OCI-LY1 (cell line): Measurements from ENCODE around the gene CCDC192.

Experiments
- H2AFZ ChIP-seq: fragments of 200-600 bp; sonication (generic), shearing (Covaris generic); 2 replicates; pipeline ENCODE4 v1.6.0; 2014; ENCODE audit warnings: antibody characterized with exemption, mild to moderate bottlenecking, low read length
- H3F3A ChIP-seq: fragments of 200-600 bp; sonication (generic), shearing (Covaris generic); 2 replicates; pipeline ENCODE4 v1.6.0; 2014; ENCODE audit warnings: mild to moderate bottlenecking, antibody characterized with exemption, low read length, moderate library complexity; ENCODE audit not compliant: insufficient read depth
- H3K27ac ChIP-seq: fragments of 200-600 bp; sonication (generic); 2 replicates; pipeline ENCODE4 v1.5.1; 2014; ENCODE audit warnings: low read length, mixed run types, mild to moderate bottlenecking, low read depth; ENCODE audit not compliant: poor library complexity, severe bottlenecking
- H3K27me3 ChIP-seq: fragments of 200-600 bp; sonication (generic); 2 replicates; pipeline ENCODE4 v1.6.0; 2014; ENCODE audit warnings: antibody characterized with exemption, mild to moderate bottlenecking, low read length, moderate library complexity; ENCODE audit not compliant: insufficient read depth
- H3K36me3 ChIP-seq: fragments of 200-600 bp; sonication (generic); 2 replicates; pipeline ENCODE4 v1.6.1; 2014; ENCODE audit warnings: mild to moderate bottlenecking, antibody characterized with exemption, low read length, moderate library complexity, mixed read lengths; ENCODE audit not compliant: insufficient read depth
- H3K4me1 ChIP-seq: fragments of 200-600 bp; sonication (generic); 2 replicates; pipeline ENCODE4 v1.5.1; 2014; ENCODE audit warnings: mild to moderate bottlenecking, low read length, moderate library complexity; ENCODE audit not compliant: insufficient read depth, severe bottlenecking
- H3K4me2 ChIP-seq: fragments of 200-600 bp; sonication (generic), shearing (Covaris generic); 2 replicates; pipeline ENCODE4 v1.6.1; 2014; ENCODE audit warnings: low read length
- H3K4me3 ChIP-seq: fragments of 200-600 bp; sonication (generic); 2 replicates; pipeline ENCODE4 v1.5.1; 2014; ENCODE audit warnings: low read length, low read depth, mild to moderate bottlenecking, mixed read lengths; ENCODE audit not compliant: poor library complexity, severe bottlenecking
- H3K79me2 ChIP-seq: fragments of 200-600 bp; shearing (Covaris generic); 2 replicates; pipeline ENCODE4 v1.6.1; 2016; ENCODE audit warnings: mixed run types, low read length, mixed read lengths; ENCODE audit not compliant: insufficient read depth
- H3K9ac ChIP-seq: fragments of 200-600 bp; sonication (generic), shearing (Covaris generic); 2 replicates; pipeline ENCODE4 v1.6.1; 2014; ENCODE audit warnings: mild to moderate bottlenecking, low read length, mixed read lengths
- H3K9me2 ChIP-seq: fragments of 200-600 bp; sonication (generic), shearing (Covaris generic); 2 replicates; pipeline ENCODE4 v1.6.1; 2014; ENCODE audit warnings: low read depth, mild to moderate bottlenecking, low read length, mixed read lengths
- H3K9me3 ChIP-seq: fragments of 200-600 bp; shearing (Covaris generic); 2 replicates; pipeline ENCODE4 v1.6.1; 2014; ENCODE audit warnings: low read length, mixed read lengths
- H4K20me1 ChIP-seq: fragments of 200-600 bp; sonication (generic), shearing (Covaris generic); 2 replicates; pipeline ENCODE4 v1.6.0; 2016; ENCODE audit warnings: mild to moderate bottlenecking, low read length; ENCODE audit not compliant: insufficient read depth
- CTCF ChIP-seq: fragments of 200-600 bp; sonication (generic), shearing (Covaris generic); IDR thresholded peaks from 2 replicates; pipeline ENCODE4 v1.5.1; 2017; ENCODE audit warnings: mild to moderate bottlenecking, antibody characterized with exemption, low read length, moderate library complexity, mixed read lengths
- EZH2 ChIP-seq: fragments of 200-600 bp; sonication (generic), shearing (Covaris generic); IDR thresholded peaks from 2 replicates; pipeline ENCODE4 v1.8.0; 2017; ENCODE audit warnings: borderline replicate concordance, mixed run types, mild to moderate bottlenecking, antibody characterized with exemption, low read length, moderate library complexity, mixed read lengths

Gene CCDC192

DNA sequence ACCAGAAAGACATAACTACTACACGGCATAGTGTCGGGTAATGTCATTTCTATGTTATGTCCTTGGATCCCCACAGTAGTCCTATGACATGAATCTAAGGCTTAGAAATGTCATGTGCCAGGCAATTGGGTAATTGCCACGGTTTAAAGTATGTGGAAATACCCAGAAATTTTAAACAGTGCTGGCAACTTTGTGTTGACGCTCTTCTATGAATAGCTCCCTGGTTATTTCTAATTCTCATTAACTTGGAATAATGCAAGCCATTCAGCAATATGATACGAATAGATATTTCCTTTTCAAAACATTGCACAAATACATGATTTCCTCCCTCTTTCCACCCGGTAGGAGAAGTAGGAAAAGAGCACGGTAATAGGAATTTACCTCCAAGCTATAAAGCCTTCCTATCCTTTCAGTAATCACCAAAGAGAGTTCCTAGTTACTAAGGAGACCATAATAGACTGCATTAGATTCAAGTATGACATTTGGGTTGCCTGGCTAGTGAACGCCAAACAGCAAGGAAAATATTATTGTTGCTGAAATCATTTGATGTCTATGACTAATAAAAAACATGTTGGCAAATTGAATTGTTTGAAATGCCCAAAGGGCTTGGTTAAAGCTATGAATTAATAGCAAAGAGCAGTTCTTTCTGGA is 168.4 kb downstream of the CCDC192 start:
- Histone ChIP-seq H3K4me1 (peaks cover 84% of the 10 kb centered on the region), H2AFZ (no peak overlapping the region), H3K4me3 (no peak overlapping the region), H3K79me2 (no peaks in the 10 kb centered on the region), H3F3A (no peaks in the 10 kb centered on the region), H3K27me3 (no peaks in the 10 kb centered on the region), H3K9ac (no peak overlapping the region), H3K36me3 (no peaks in the 10 kb centered on the region), H3K9me3 (no peaks in the 10 kb centered on the region), H4K20me1 (no peaks in the 10 kb centered on the region), H3K27ac (peak overlapping the region; percentile 68), H3K4me2 (peak overlapping the region; percentile 15; the same call in 1 of the 2 replicates), H3K9me2 (no peaks in the 10 kb centered on the region)
- no peak for TF ChIP-seq EZH2
- no peak for TF ChIP-seq CTCF

GRCh38 chr5:127872494-127872893 is 169.3 kb downstream of the CCDC192 start:
- Histone ChIP-seq H3K4me3 (no peak overlapping the region), H2AFZ (no peak overlapping the region), H3K9me3 (no peaks in the 10 kb centered on the region), H3K4me1 (peaks cover 80% of the 10 kb centered on the region), H3K36me3 (no peaks in the 10 kb centered on the region), H3K27ac (peak overlapping the region; percentile 68), H4K20me1 (no peaks in the 10 kb centered on the region), H3F3A (no peaks in the 10 kb centered on the region), H3K27me3 (no peaks in the 10 kb centered on the region), H3K9me2 (no peaks in the 10 kb centered on the region), H3K9ac (no peak overlapping the region), H3K79me2 (no peaks in the 10 kb centered on the region), H3K4me2 (no peak overlapping the region)
- TF ChIP-seq CTCF: no peak
- no peak for TF ChIP-seq EZH2

DNA sequence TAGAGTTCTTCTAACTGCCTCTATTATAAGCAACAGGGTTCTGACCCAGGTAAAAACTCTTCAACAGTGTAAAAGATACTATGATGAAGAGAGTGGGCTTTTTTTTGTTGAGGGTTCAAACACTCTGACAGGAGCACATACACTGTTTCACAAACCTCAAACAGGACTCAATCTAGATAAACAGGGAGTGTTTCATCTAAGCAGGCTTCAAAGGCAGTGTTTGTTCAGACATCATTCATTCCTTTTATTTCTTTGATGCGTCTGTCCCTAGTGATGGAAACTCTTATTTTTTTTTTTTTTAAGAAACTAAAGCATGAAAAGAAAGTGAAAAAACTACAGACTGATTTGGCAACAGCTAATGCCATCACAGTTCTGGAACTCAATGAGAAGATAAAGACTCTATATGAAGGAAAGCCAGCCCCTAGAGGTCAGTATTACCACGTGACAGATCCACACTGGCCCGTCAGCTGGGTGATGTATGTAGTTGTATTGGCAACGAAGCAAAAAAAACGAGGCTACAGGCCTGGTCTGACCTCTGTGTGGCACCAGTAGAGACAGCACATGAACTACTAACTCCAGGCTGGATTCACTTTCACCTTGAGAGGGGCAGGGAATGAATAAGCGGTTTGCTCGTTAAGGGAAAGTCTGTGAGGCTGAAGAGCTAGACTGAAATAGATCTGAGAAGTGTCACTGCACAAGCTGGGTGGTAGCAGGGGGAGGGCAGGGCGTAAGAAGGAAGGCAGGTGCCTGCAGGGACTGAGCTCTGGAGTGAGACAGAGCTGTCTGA is 172.2 kb downstream of the CCDC192 start:
- no peaks in the 10 kb centered on the region for H3K9me2 ChIP-seq
- no peaks in the 10 kb centered on the region for H3F3A ChIP-seq
- peak; percentile 67 for TF ChIP-seq CTCF
- no peak for TF ChIP-seq EZH2
- no peak overlapping the region for H2AFZ ChIP-seq
- H3K27ac ChIP-seq: peak overlapping the region; percentile 71
- H3K36me3 ChIP-seq: no peaks in the 10 kb centered on the region
- no peaks in the 10 kb centered on the region for H3K9me3 ChIP-seq
- H3K9ac ChIP-seq: no peak overlapping the region; the same call in 1 of the 2 replicates
- H3K4me1 ChIP-seq: peaks cover 59% of the 10 kb centered on the region
- peak overlapping the region; percentile 24 for H3K4me3 ChIP-seq
- no peaks in the 10 kb centered on the region for H3K27me3 ChIP-seq
- no peaks in the 10 kb centered on the region for H3K79me2 ChIP-seq
- H4K20me1 ChIP-seq: no peaks in the 10 kb centered on the region
- peak overlapping the region; percentile 50; the same call in 1 of the 2 replicates for H3K4me2 ChIP-seq
